Lower leg skin (tissue), 4 donors: ENCODE results near the gene TUBG2. TPM values are rescaled to one million over a fixed set of nuclear protein-coding genes. Genes with fewer than 3 reads are reported as not detected.

ENCODE experiments used
- DNase-seq, 2 donors: peaks; one replicate each; pipeline ENCODE4 v3.0.0-alpha.2; 2019; ENCODE audit warnings: low spot score in 2 of 2
- H3K4me3 ChIP-seq: fragments of 200-600 bp; sonication (generic); 2 replicates; pipeline ENCODE4 v1.5.1; 2017; ENCODE audit warnings: mild to moderate bottlenecking, low read depth; ENCODE audit not compliant: poor library complexity, severe bottlenecking
- CTCF ChIP-seq, 3 donors: fragments of 450-650 bp; IDR thresholded peaks; one replicate each; pipeline ENCODE4 v1.5.1; 2016; ENCODE audit warnings: antibody characterized with exemption in 3 of 3, mild to moderate bottlenecking in 3 of 3, moderate library complexity in 2 of 3
- POLR2A ChIP-seq, 2 donors: fragments of 450-650 bp; IDR thresholded peaks; one replicate each; pipeline ENCODE4 v1.6.1; 2016 to 2017; ENCODE audit warnings: antibody characterized with exemption in 2 of 2, mild to moderate bottlenecking in 1 of 2, moderate library complexity in 1 of 2
- WGBS, 2 donors: methylation state at CpG; one replicate each; pipeline ENCODE4 v1.1.5; 2018; 5-methylcytosine and 5-hydroxymethylcytosine counted together
- intact Hi-C: fragments of 100-400 bp; cut with DNase I; formaldehyde crosslinking; loops from one replicate; pipeline ENCODE4 v1.15.0; 2023; ENCODE audit warnings: low total_unique reads
- total RNA-seq, 4 donors: library from RNA; depleted of rRNA; stranded (reverse); fragments of >200 nt; gene quantifications; one replicate each; pipeline ENCODE4 v1.1.0, GENCODE V29; 2016

The TUBG2 gene
- total RNA-seq, 4 donors from 2014 or later: 10.6 to 19.3 (median 13.7) TPM

GRCh38 chr17:42691021-42691545, 32.0 kb downstream of the TUBG2 start:
- no peak overlapping the region for H3K4me3 ChIP-seq
- no peak for DNase-seq
- TF ChIP-seq CTCF (IDR thresholded peaks at IDR 0.05): no peak
- no peak for TF ChIP-seq POLR2A (IDR thresholded peaks at IDR 0.05)
- intact Hi-C loops: no loop called here
- 90 to 91% methylated on average over 12 of the region's 12 CpGs for WGBS, 2 donors

- no peak for TF ChIP-seq CTCF (IDR thresholded peaks at IDR 0.05)
- TF ChIP-seq POLR2A (IDR thresholded peaks at IDR 0.05): no peak
- DNase-seq: no peak
- WGBS, 2 donors: 89% methylated on average over 11 of the region's 11 CpGs
- H3K4me3 ChIP-seq: no peak overlapping the region
- intact Hi-C loops: no loop called here
These were observed 33.4 kb downstream of the TUBG2 start for GRCh38 chr17:42692489-42692888.

- intact Hi-C loops: no loop called here
- no peak overlapping the region for H3K4me3 ChIP-seq
- DNase-seq: no peak
- TF ChIP-seq POLR2A (IDR thresholded peaks at IDR 0.05) (no peak), CTCF (IDR thresholded peaks at IDR 0.05) (no peak)
- WGBS, 2 donors: 89 to 96% methylated on average over 3 of the region's 3 CpGs
These were observed 35.4 kb downstream of the TUBG2 start for GRCh38 chr17:42694524-42694923.

- no peak overlapping the region for H3K4me3 ChIP-seq
- intact Hi-C loops: no loop called here
- no peak for DNase-seq
- WGBS, 2 donors: 92% methylated on average over 20 of the region's 20 CpGs
- TF ChIP-seq POLR2A (IDR thresholded peaks at IDR 0.05) (no peak), CTCF (IDR thresholded peaks at IDR 0.05) (no peak)
These were observed 36.4 kb downstream of the TUBG2 start for GRCh38 chr17:42695500-42695899.

GRCh38 chr17:42697108-42697811, 38.2 kb downstream of the TUBG2 start:
- TF ChIP-seq CTCF (IDR thresholded peaks at IDR 0.05): no peak
- TF ChIP-seq POLR2A (IDR thresholded peaks at IDR 0.05): no peak
- 89 to 92% methylated on average over 19 of the region's 19 CpGs for WGBS, 2 donors
- intact Hi-C loops: no loop called here
- H3K4me3 ChIP-seq: no peak overlapping the region
- no peak for DNase-seq
